Measurements from ENCODE around the gene MARCHF3.

MARCHF3 gene

DNA sequence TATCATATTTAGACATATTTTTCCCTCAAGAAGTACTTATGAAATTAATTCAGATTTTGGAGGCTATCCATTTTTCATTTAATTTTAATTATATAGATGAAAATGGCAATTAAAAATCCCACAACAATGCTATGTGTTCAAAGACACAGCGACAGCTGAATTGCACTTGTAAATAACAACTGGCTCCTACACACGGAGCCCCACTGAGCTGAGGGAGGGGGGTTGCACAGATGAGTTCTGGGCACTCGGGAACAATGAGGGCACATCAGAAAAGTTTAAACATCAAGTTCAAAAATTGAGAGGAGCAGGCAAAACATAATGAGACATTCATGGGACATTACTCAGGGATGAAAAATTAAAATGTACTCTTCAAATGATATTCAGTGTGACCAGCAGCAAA is 104.9 kb downstream of the MARCHF3 start:
- intact Hi-C loops (cut with DNase I; ENCODE audit: low total_unique reads), result no loop called here
- Histone ChIP-seq H3K9me3 (no peaks in the 10 kb centered on the region), H3K4me1 (peaks cover 0 to 6% (median 2%) of the 10 kb centered on the region in 4 donors), H3K36me3 (no peaks in the 10 kb centered on the region), H3K27me3 (no peaks in the 10 kb centered on the region), H3K4me3 (no peak overlapping the region), H3K27ac (no peak overlapping the region)
- no peak for DNase-seq
- TF ChIP-seq, protein P1, sequence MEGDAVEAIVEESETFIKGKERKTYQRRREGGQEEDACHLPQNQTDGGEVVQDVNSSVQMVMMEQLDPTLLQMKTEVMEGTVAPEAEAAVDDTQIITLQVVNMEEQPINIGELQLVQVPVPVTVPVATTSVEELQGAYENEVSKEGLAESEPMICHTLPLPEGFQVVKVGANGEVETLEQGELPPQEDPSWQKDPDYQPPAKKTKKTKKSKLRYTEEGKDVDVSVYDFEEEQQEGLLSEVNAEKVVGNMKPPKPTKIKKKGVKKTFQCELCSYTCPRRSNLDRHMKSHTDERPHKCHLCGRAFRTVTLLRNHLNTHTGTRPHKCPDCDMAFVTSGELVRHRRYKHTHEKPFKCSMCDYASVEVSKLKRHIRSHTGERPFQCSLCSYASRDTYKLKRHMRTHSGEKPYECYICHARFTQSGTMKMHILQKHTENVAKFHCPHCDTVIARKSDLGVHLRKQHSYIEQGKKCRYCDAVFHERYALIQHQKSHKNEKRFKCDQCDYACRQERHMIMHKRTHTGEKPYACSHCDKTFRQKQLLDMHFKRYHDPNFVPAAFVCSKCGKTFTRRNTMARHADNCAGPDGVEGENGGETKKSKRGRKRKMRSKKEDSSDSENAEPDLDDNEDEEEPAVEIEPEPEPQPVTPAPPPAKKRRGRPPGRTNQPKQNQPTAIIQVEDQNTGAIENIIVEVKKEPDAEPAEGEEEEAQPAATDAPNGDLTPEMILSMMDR (IDR thresholded peaks at IDR 0.05), result no peak

DNA sequence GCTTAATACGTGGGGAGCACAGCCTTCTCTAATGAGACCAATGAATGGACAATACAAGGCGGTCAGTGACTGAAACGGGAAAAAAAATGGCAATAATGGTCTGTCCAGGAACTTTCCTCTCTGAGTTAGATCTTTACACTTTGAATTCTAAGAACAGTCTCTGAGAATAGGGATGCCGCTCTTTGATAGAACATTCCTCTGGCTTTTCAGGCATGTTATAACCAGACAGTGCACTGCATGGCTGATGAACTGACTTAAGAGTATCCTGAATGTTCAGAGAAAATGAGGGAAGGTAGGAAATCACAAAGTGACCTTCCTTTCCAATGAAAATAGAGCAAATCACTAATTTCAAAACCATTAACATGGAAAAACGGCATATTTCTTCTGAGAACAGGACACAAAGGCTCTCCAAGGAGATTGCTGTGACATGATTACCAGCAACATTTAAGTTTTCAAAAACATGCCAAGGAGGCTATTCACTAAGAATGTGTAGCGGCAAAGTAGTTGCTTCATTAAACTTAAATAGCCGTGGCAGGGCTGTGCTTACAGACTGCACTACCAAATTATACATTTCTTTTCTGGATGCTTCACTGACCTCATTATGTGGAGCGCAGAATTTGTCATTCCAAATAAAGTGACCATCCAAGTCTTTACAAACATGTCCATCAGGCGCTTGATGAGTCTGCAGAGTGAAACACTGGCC is 105.9 kb downstream of the MARCHF3 start:
- DNase-seq, result no peak
- Histone ChIP-seq H3K9me3 (no peaks in the 10 kb centered on the region), H3K36me3 (no peaks in the 10 kb centered on the region), H3K27ac (no peak overlapping the region), H3K4me3 (no peak overlapping the region), H3K27me3 (no peaks in the 10 kb centered on the region), H3K4me1 (peaks cover 0 to 15% (median 11%) of the 10 kb centered on the region in 4 donors)
- intact Hi-C loops (cut with DNase I; ENCODE audit: low total_unique reads), result no loop called here
- TF ChIP-seq, protein P1 (IDR thresholded peaks at IDR 0.05), result no peak

DNA sequence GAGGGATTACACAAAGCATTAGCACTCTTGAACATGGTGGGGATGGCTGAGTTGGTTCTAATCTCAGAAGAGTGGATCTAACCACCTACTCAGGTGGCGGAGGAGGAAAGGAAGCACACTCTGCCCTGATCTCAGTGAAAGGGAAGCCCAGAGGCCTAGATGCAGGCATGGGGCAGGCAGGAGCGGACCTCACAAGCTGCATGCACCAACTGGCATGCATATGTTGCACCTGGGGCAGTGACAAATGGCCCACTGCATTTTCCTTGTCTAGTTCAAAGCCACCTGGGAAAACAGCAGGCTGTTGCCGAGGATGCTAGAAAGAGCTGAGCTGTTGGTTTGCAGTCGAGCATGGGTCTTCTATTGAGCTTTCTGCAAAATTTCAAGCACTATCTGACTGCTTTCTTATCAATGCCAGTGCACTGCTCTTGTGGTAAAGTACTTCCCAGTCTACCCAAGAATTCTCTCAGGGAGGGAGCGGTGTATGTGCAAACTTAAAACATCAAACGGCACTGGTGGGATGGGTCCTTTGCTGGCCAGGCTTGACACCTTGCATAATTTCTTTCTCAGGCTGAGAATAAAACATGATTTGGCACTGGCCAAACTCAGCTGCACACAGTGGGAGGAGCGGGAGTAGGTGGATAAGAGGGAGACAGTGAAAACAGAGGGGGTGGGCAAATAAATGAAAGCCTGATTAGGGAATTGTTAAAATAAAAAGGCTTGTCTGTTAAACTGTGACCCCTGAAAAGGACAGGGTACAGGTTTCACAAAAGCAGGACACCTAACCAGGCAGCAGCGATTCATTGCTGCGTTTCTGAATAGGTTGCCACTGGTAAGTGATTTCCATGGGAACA is 108.9 kb downstream of the MARCHF3 start:
- H3K36me3 ChIP-seq, result no peaks in the 10 kb centered on the region
- no peaks in the 10 kb centered on the region for H3K9me3 ChIP-seq
- no peak overlapping the region for H3K27ac ChIP-seq
- no peak for DNase-seq
- H3K4me1 ChIP-seq, result peaks cover 0 to 28% (median 22%) of the 10 kb centered on the region in 4 donors
- TF ChIP-seq, protein P1 (IDR thresholded peaks at IDR 0.05), result no peak
- no peak overlapping the region for H3K4me3 ChIP-seq
- intact Hi-C loops (cut with DNase I; ENCODE audit: low total_unique reads), result no loop called here
- no peaks in the 10 kb centered on the region for H3K27me3 ChIP-seq

DNA sequence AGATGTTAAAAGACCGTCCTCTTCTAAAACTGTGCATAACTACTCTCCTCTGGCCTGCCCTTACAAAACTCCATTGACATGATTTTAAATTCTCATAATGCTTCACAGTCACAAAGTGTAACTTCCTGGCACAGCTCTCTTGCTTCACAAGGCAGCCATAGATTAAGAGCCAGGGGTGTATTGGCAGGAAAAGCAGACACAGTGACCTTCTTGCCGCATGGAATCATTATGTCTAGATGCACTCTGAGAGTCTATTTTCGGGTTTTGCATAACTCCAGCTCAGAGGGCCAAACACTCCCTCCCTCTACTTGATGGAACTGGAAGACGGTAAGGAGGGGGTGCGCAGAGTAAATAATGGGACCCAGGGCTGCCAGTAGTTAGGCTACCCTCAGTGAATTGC is 110.1 kb downstream of the MARCHF3 start:
- Histone ChIP-seq H3K9me3 (no peaks in the 10 kb centered on the region), H3K36me3 (no peaks in the 10 kb centered on the region), H3K4me3 (no peak overlapping the region), H3K27me3 (no peaks in the 10 kb centered on the region), H3K4me1 (peaks cover 0 to 28% (median 22%) of the 10 kb centered on the region in 4 donors), H3K27ac (peak overlapping the region in 1 of 2 donors; percentile 31)
- TF ChIP-seq, protein P1 (IDR thresholded peaks at IDR 0.05), result no peak
- DNase-seq, result no peak
- intact Hi-C loops (cut with DNase I; ENCODE audit: low total_unique reads), result no loop called here

DNA sequence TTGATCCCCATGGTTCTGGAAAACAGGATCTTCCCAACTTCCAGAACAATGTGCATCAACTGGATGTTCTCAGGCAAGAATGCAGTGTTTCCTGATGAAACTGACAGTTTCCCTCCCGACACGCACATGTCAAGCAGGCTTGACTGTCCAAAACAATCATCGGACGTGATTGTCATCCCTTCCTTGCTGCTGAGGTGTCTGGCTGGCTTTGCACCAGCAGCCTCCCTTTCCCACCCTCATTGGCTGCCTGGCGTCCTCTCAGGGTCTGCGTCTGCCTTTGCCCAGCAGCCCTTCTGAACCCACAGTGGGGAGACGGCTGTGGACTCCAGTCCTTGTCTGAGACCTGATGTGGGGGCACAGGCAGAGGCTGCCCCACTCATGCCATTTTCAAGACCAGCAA is 110.8 kb downstream of the MARCHF3 start:
- Histone ChIP-seq H3K4me3 (no peak overlapping the region), H3K27me3 (no peaks in the 10 kb centered on the region), H3K27ac (peak overlapping the region in 1 of 2 donors; percentile 31), H3K9me3 (no peaks in the 10 kb centered on the region), H3K36me3 (peaks cover 0 to 1% (median 0%) of the 10 kb centered on the region in 3 donors), H3K4me1 (peaks cover 0 to 28% (median 22%) of the 10 kb centered on the region in 4 donors)
- TF ChIP-seq, protein P1 (IDR thresholded peaks at IDR 0.05), result no peak
- intact Hi-C loops (cut with DNase I; ENCODE audit: low total_unique reads), result no loop called here
- DNase-seq, result no peak

Data from tibial artery (tissue), 4 donors.